ENCODE measurements around the gene KIRREL3.

The KIRREL3 gene

GRCh38 chr11:126438691-126439090 is 561.9 kb downstream of the KIRREL3 start:
- no peaks in the 10 kb centered on the region for H3K4me1 ChIP-seq (ENCODE audit: control insufficient read depth in 1 of 2, insufficient read depth in 2 of 2, low read length in 2 of 2)
- no peaks in the 10 kb centered on the region for H3K9me3 ChIP-seq (ENCODE audit: control insufficient read depth in 1 of 2, low read length in 2 of 2)
- no peaks in the 10 kb centered on the region for H3K36me3 ChIP-seq (ENCODE audit: control insufficient read depth in 1 of 2, insufficient read depth in 2 of 2, low read length in 2 of 2)
- no peak overlapping the region for H3K27ac ChIP-seq (ENCODE audit: low read length)
- no peak overlapping the region for H3K4me3 ChIP-seq (ENCODE audit: low read depth in 1 of 2, low read length in 2 of 2)
- peaks cover 4% of the 10 kb centered on the region for H3K27me3 ChIP-seq (ENCODE audit: low read depth, low read length)

DNA sequence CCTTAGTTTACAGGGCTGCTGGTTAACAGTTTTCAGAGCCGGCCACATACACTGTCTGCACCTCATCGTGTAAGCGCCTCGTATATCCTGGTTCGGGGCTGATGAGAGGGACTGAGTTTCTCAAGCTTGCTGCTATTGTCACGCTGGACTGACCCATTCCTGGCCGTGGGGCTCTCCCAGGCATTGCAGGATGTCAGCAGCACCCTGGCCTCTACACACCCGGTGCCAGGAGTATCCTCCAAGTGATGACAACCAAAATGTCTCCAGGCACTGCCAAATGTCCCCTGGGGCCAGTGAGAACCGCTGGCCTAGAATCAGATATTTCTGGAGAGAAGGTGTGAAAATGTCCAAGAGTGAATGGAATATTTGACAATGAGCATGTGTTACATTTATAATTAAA is 562.3 kb downstream of the KIRREL3 start:
- Histone ChIP-seq H3K36me3 (ENCODE audit: control insufficient read depth in 1 of 2, insufficient read depth in 2 of 2, low read length in 2 of 2) (no peaks in the 10 kb centered on the region), H3K9me3 (ENCODE audit: control insufficient read depth in 1 of 2, low read length in 2 of 2) (no peaks in the 10 kb centered on the region), H3K27ac (ENCODE audit: low read length) (no peak overlapping the region), H3K27me3 (ENCODE audit: low read depth, low read length) (peaks cover 4% of the 10 kb centered on the region), H3K4me3 (ENCODE audit: low read depth in 1 of 2, low read length in 2 of 2) (no peak overlapping the region), H3K4me1 (ENCODE audit: control insufficient read depth in 1 of 2, insufficient read depth in 2 of 2, low read length in 2 of 2) (no peaks in the 10 kb centered on the region)

- peaks cover 4% of the 10 kb centered on the region for H3K27me3 ChIP-seq (ENCODE audit: low read depth, low read length)
- no peaks in the 10 kb centered on the region for H3K36me3 ChIP-seq (ENCODE audit: control insufficient read depth in 1 of 2, insufficient read depth in 2 of 2, low read length in 2 of 2)
- no peak overlapping the region for H3K4me3 ChIP-seq (ENCODE audit: low read depth in 1 of 2, low read length in 2 of 2)
- no peaks in the 10 kb centered on the region for H3K9me3 ChIP-seq (ENCODE audit: control insufficient read depth in 1 of 2, low read length in 2 of 2)
- no peaks in the 10 kb centered on the region for H3K4me1 ChIP-seq (ENCODE audit: control insufficient read depth in 1 of 2, insufficient read depth in 2 of 2, low read length in 2 of 2)
- no peak overlapping the region for H3K27ac ChIP-seq (ENCODE audit: low read length)
Measured at GRCh38 chr11:126437731-126438130, 562.8 kb downstream of the KIRREL3 start.

DNA sequence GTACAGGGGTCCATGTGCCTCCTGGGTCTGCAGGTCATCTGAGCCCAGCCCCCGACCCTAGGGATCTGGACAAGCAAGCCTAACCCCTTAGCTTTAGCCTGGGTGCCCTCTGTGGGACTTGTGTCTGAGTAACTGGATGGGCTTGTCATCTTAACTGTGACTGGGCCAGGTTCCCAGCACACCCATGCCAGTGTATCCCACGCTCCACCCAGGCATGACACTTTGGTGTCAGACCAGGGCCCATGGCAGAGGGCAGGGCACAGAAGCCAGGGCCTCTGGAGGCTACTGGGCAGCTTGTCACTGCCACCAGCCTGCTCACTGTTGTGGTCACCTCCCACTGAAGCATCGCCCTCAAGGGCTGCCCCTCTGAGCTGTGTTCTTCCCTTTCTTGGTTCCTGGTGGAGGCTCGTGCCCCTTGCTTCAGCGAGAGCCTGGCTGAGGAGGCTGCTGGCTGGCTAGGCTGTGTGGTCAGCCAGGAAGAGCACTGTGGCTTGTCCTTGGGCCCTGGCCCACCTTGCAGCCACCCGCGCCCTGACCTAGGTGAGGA is 564.3 kb downstream of the KIRREL3 start:
- H3K4me1 ChIP-seq (ENCODE audit: control insufficient read depth in 1 of 2, insufficient read depth in 2 of 2, low read length in 2 of 2), result peaks cover 0 to 5% of the 10 kb centered on the region in 2 donors
- peaks cover 2% of the 10 kb centered on the region for H3K27me3 ChIP-seq (ENCODE audit: low read depth, low read length)
- no peak overlapping the region for H3K27ac ChIP-seq (ENCODE audit: low read length)
- no peaks in the 10 kb centered on the region for H3K36me3 ChIP-seq (ENCODE audit: control insufficient read depth in 1 of 2, insufficient read depth in 2 of 2, low read length in 2 of 2)
- no peak overlapping the region for H3K4me3 ChIP-seq (ENCODE audit: low read depth in 1 of 2, low read length in 2 of 2)
- H3K9me3 ChIP-seq (ENCODE audit: control insufficient read depth in 1 of 2, low read length in 2 of 2), result no peaks in the 10 kb centered on the region

DNA sequence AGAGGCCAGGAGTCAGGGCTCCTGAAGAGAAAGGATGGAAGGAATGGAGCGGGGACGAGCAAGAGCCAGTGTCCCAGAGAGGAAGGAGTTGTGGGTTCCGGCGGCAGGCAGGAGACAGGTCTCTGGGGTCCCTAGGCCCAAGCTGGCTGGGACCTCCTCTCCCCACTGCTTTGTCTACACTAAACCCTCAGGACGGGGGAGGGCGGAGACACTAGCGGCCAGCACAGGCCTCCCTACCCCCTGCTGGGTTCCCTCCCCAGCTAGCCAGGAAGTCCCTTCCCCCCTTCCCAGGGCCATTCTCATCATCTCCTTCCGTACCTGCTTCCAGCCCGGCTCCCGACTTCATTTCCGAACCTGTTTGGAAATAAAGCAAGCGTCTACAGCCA is 565.6 kb downstream of the KIRREL3 start:
- Histone ChIP-seq H3K9me3 (ENCODE audit: control insufficient read depth in 1 of 2, low read length in 2 of 2) (no peaks in the 10 kb centered on the region), H3K4me1 (ENCODE audit: control insufficient read depth in 1 of 2, insufficient read depth in 2 of 2, low read length in 2 of 2) (peaks cover 0 to 5% of the 10 kb centered on the region in 2 donors)

DNA sequence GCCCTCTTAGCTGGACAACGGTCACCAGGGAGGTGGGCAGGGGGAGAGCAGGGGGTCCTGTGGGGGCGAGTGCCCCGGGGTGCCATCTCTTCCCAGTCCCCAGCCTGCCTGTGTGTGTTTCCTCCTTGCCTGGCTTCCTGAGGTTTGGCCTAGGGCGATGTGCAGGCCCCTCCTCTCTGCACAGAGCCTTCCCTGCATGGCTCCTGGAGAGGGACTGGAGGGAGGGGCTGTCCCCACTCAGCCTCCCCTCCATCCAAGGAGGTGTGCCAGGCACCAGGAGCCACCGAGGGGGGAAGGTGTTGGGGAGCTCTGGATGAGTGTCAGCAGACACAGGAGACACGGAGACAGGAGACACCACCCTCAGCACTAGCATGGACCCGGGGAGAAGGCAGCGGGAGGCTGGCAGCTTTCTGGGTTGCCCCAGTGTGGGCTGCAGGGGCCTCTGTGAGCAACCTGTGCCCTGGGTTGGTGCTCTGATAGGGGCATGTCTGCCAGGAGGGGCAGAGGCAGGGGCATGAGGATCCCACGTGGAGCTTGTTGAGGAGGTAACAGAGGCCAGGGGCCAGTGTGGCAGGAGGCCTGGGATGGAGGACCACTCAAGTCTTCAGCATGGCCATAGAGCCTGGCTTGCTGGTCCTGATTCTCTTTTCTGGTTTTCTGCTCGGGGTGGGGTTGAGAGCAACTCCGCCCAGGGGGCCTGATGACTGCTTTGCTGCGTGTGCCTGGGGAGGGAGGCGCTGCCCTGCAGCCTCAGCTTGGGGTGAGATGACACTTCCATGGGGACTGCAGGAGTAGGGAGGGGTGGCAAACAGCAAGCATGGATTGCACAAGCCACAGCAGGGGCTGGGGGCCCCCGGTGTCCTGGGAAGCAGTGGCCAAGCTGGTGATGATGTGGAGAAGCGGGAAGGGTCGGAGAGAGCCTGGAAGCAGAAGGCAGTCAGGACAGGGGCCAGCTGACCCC is 566.3 kb downstream of the KIRREL3 start:
- H3K4me1 ChIP-seq (ENCODE audit: control insufficient read depth in 1 of 2, insufficient read depth in 2 of 2, low read length in 2 of 2), result peaks cover 0 to 5% of the 10 kb centered on the region in 2 donors

More for the DNA sequence above, 565.6 kb downstream of the KIRREL3 start:
- Histone ChIP-seq H3K27me3 (ENCODE audit: low read depth, low read length) (no peaks in the 10 kb centered on the region), H3K27ac (ENCODE audit: low read length) (no peak overlapping the region), H3K4me3 (ENCODE audit: low read depth in 1 of 2, low read length in 2 of 2) (no peak overlapping the region), H3K36me3 (ENCODE audit: control insufficient read depth in 1 of 2, insufficient read depth in 2 of 2, low read length in 2 of 2) (no peaks in the 10 kb centered on the region)

GRCh38 chr11:126433244-126433846 is 567.2 kb downstream of the KIRREL3 start:
- H3K27me3 ChIP-seq (ENCODE audit: low read depth, low read length), result no peaks in the 10 kb centered on the region
- H3K27ac ChIP-seq (ENCODE audit: low read length), result no peak overlapping the region
- no peaks in the 10 kb centered on the region for H3K36me3 ChIP-seq (ENCODE audit: control insufficient read depth in 1 of 2, insufficient read depth in 2 of 2, low read length in 2 of 2)
- no peaks in the 10 kb centered on the region for H3K9me3 ChIP-seq (ENCODE audit: control insufficient read depth in 1 of 2, low read length in 2 of 2)
- H3K4me1 ChIP-seq (ENCODE audit: control insufficient read depth in 1 of 2, insufficient read depth in 2 of 2, low read length in 2 of 2), result peaks cover 0 to 5% of the 10 kb centered on the region in 2 donors
- no peak overlapping the region for H3K4me3 ChIP-seq (ENCODE audit: low read depth in 1 of 2, low read length in 2 of 2)

More for the DNA sequence above, 566.3 kb downstream of the KIRREL3 start:
- Histone ChIP-seq H3K27ac (ENCODE audit: low read length) (no peak overlapping the region), H3K9me3 (ENCODE audit: control insufficient read depth in 1 of 2, low read length in 2 of 2) (no peaks in the 10 kb centered on the region), H3K27me3 (ENCODE audit: low read depth, low read length) (no peaks in the 10 kb centered on the region), H3K4me3 (ENCODE audit: low read depth in 1 of 2, low read length in 2 of 2) (no peak overlapping the region), H3K36me3 (ENCODE audit: control insufficient read depth in 1 of 2, insufficient read depth in 2 of 2, low read length in 2 of 2) (no peaks in the 10 kb centered on the region)

GRCh38 chr11:126432525-126432924 is 568.0 kb downstream of the KIRREL3 start:
- Histone ChIP-seq H3K4me1 (ENCODE audit: control insufficient read depth in 1 of 2, insufficient read depth in 2 of 2, low read length in 2 of 2) (peaks cover 0 to 5% of the 10 kb centered on the region in 2 donors), H3K36me3 (ENCODE audit: control insufficient read depth in 1 of 2, insufficient read depth in 2 of 2, low read length in 2 of 2) (no peaks in the 10 kb centered on the region), H3K27ac (ENCODE audit: low read length) (no peak overlapping the region)

DNA sequence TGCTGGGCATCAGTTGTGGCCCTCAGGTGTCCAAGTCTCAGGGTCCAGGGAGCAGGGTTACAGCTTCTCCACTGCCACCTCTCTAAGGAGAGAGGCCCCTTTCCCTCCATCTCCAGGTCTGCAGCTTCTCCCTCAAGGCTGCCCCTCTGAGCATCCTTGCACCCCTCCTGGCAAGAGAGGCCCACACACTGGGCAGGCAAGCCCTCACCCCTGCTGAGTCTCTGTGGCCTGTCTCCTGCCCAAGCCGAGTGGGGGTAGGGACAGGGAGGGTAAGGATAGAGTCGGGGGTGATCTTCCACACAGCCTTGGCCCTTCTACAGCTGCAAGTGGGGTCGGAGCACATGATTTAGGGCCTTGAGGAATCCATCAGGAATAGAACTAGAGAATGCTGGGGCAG is 568.5 kb downstream of the KIRREL3 start:
- Histone ChIP-seq H3K36me3 (ENCODE audit: control insufficient read depth in 1 of 2, insufficient read depth in 2 of 2, low read length in 2 of 2) (no peaks in the 10 kb centered on the region), H3K27me3 (ENCODE audit: low read depth, low read length) (no peaks in the 10 kb centered on the region), H3K27ac (ENCODE audit: low read length) (no peak overlapping the region), H3K9me3 (ENCODE audit: control insufficient read depth in 1 of 2, low read length in 2 of 2) (no peaks in the 10 kb centered on the region), H3K4me3 (ENCODE audit: low read depth in 1 of 2, low read length in 2 of 2) (no peak overlapping the region), H3K4me1 (ENCODE audit: control insufficient read depth in 1 of 2, insufficient read depth in 2 of 2, low read length in 2 of 2) (peaks cover 0 to 9% of the 10 kb centered on the region in 2 donors)

More at GRCh38 chr11:126432525-126432924, 568.0 kb downstream of the KIRREL3 start:
- H3K4me3 ChIP-seq (ENCODE audit: low read depth in 1 of 2, low read length in 2 of 2), result no peak overlapping the region
- H3K27me3 ChIP-seq (ENCODE audit: low read depth, low read length), result no peaks in the 10 kb centered on the region
- H3K9me3 ChIP-seq (ENCODE audit: control insufficient read depth in 1 of 2, low read length in 2 of 2), result no peaks in the 10 kb centered on the region

DNA sequence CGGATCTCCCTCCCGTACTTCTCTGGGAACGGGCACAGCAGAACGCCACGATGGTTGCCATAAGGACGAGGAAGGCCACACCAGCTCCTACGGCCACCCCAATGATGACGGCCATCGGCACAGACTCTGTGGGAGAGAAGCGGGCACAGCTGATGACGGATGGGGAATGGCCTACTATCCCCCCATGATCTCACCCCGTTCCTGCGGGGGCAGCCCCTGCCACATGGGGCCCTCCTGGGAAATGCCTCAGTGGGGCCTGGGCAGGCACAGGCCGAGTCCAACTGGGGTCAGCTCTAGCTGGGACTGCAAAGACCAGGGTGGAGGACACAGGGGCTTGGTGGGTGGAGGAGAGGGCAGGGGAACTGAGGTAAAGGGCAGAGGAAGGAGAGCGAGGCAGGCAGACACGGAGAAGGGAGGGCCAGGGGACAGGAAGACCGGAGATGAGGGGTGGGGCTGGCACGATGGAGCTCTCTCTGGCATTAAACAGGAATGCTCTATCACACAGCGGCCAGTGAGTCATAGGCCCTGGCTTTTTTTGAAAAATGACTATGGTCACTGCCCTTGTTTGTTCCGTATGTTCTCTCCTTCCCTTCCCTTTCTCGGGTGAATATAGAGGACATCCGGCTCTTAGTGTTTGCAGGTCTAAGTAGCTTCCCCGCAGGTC is 569.0 kb downstream of the KIRREL3 start:
- Histone ChIP-seq H3K9me3 (ENCODE audit: control insufficient read depth in 1 of 2, low read length in 2 of 2) (no peaks in the 10 kb centered on the region), H3K4me1 (ENCODE audit: control insufficient read depth in 1 of 2, insufficient read depth in 2 of 2, low read length in 2 of 2) (peaks cover 0 to 11% of the 10 kb centered on the region in 2 donors), H3K27ac (ENCODE audit: low read length) (no peak overlapping the region), H3K4me3 (ENCODE audit: low read depth in 1 of 2, low read length in 2 of 2) (no peak overlapping the region), H3K27me3 (ENCODE audit: low read depth, low read length) (no peaks in the 10 kb centered on the region), H3K36me3 (ENCODE audit: control insufficient read depth in 1 of 2, insufficient read depth in 2 of 2, low read length in 2 of 2) (no peaks in the 10 kb centered on the region)

All from muscle layer of duodenum (tissue), 2 donors.